Adrenal gland (tissue), 12 donors: ENCODE measurements around the gene ASB6. TPM values are rescaled to one million over a fixed set of nuclear protein-coding genes. Genes with fewer than 3 reads are reported as not detected.
A peak's percentile ranks its signal among the peaks of the same experiment; 100 is the strongest.

Experiments used
- DNase-seq, 7 donors: peaks; one replicate each; pipeline ENCODE4 v3.0.0-alpha.2; 2019 to 2020
- H3K27ac ChIP-seq, 5 donors: fragments of 200-600 bp; sonication (generic) in 4 of 5; 1 replicate in 3 of 5; 2 replicates in 2 of 5; pipeline versions ENCODE4 v1.5.1 to v1.8.0; 2016 to 2020; ENCODE audit warnings: mild to moderate bottlenecking in 1 of 5
- H3K27me3 ChIP-seq: fragments of 200-600 bp; 2 replicates; pipeline ENCODE4 v1.8.0; 2021
- H3K36me3 ChIP-seq, 2 donors: fragments of 200-600 bp; replicated peaks in 1 of 2; 1 replicate in 1 of 2; 2 replicates in 1 of 2; pipeline versions ENCODE4 v1.5.1 to v1.8.0; 2018 to 2022
- H3K4me1 ChIP-seq, 2 donors: fragments of 200-600 bp; replicated peaks in 1 of 2; 1 replicate in 1 of 2; 2 replicates in 1 of 2; pipeline versions ENCODE4 v1.5.1 to v1.8.0; 2018 to 2021
- H3K4me3 ChIP-seq, 4 donors: fragments of 200-600 bp; sonication (generic) in 3 of 4; one replicate each; pipeline ENCODE4 v1.5.1; 2016 to 2018
- H3K9me3 ChIP-seq, 3 donors: fragments of 200-600 bp; sonication (generic) in 1 of 3; replicated peaks in 1 of 3; 1 replicate in 2 of 3; 2 replicates in 1 of 3; pipeline versions ENCODE4 v1.5.1 to v1.8.0; 2016 to 2021
- POLR2A ChIP-seq, 2 donors: fragments of 450-650 bp; IDR thresholded peaks; one replicate each; pipeline ENCODE4 v1.6.1; 2017; ENCODE audit warnings: antibody characterized with exemption in 2 of 2, mild to moderate bottlenecking in 2 of 2, moderate library complexity in 1 of 2
- WGBS, 4 donors: extraction: QIAGEN DNeasy Blood & Tissue Kit in 2 of 4; methylation state at CpG; one replicate each; pipeline versions ENCODE4 v1.1.5 to v1.1.7; 2013 to 2017; 5-methylcytosine and 5-hydroxymethylcytosine counted together
- intact Hi-C, 2 donors: fragments of 100-400 bp; cut with DNase I; formaldehyde crosslinking; loops; one replicate each; pipeline versions ENCODE4 v1.14.1 to v1.15.0; 2022 to 2023
- polyA plus RNA-seq, 3 donors: library from polyadenylated mRNA; stranded (reverse); fragments of 200-250 nt in 2 of 3; fragments of 350-450 nt in 1 of 3; fragmentation: Illumina TruSeq in 1 of 3; extraction: RNeasy Lipid Tissue Mini Kit (QIAGEN cat#74804) in 1 of 3; gene quantifications; one replicate each; pipeline ENCODE4 v1.2.3, GENCODE V29; 2013 to 2014
- total RNA-seq, 9 donors: library from RNA; depleted of rRNA in 4 of 9; stranded (reverse); fragments of >200 nt in 4 of 9; fragments of 120-200 nt in 1 of 9; fragmentation: NEBNext Ultra II Directional in 1 of 9; extraction: Animal tissue kit (Norgen Biotek cat#: 25700) in 1 of 9; gene quantifications; one replicate each; pipeline versions ENCODE4 v1.1.0 to v1.2.4, GENCODE V29; 2013 to 2023
- TF ChIP-seq, protein P1 (sequence below), 6 experiments: fragments of 450-650 bp in 4 of 6; fragments of 200-600 bp in 2 of 6; sonication (generic) in 1 of 6; IDR thresholded peaks; 1 replicate in 5 of 6; 2 replicates in 1 of 6; pipeline versions ENCODE4 v1.5.1 to v1.8.0; 2016 to 2021; ENCODE audit warnings: antibody characterized with exemption in 6 of 6, mild to moderate bottlenecking in 2 of 6, moderate library complexity in 1 of 6
- donor health status: healthy with polysubstance abuse.
- donor health status: Bipolar disorder and iron deficiency.
- donor health status: DM: yes; HTN: yes; CAD: no.
- donor health status: DM: no; HTN: no; CAD: no.
- donor health status: DM: no; HTN: no; CAD: no.
- donor health status: DM: yes; HTN: yes; CAD: no.

Gene ASB6
- total and polyA plus RNA-seq, 12 donors, result 10.0 to 34.2 (median 26.8) TPM

DNA sequence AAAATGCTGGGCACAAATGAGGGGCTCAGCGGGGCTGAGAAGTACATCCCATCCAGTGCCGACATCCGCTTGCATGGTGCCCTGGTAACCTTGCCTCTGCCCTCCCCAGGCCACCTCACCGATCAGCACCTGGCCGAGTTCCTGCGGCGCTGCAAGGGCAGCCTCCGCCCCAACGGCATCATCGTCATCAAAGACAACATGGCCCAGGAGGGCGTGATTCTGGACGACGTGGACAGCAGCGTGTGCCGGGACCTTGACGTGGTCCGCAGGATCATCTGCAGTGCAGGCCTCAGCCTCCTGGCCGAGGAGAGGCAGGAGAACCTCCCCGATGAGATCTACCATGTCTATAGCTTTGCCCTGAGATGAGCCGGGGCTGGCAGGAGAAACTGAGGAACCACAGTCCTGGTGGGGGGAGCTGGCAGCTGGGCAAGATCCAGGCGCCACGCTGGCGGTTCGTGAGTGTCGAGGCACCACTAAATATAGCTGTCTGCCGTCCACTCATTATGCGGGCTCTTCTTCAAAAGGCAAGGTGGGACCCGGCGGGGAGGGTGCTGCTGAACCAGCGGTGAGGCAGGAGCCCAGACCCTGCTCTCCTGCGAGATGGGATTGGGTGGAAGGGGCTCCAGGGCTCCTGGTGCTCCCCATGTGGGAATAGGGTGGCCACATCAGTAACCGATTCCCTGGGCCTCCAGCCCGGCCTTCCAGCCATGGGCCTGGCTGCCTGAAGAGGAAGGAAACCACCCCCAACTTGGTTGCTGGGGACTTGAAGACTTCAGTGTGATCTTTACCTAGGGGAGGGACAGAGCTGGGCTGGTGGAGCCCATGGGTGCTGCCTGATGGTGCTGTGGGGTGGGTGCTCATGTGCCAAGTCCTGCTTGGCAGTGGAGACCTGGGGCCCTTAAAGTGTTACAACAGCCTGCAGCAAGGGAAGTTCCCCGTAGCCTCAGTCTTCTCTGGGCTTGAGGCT is 6.6 kb downstream of the ASB6 start:
- Histone ChIP-seq H3K36me3 (peaks cover 0 to 67% of the 10 kb centered on the region in 2 donors), H3K9me3 (no peaks in the 10 kb centered on the region)
- 77 to 85% (median 84%) methylated on average over 30 to 34 of the region's 34 CpGs for WGBS, 4 donors

DNA sequence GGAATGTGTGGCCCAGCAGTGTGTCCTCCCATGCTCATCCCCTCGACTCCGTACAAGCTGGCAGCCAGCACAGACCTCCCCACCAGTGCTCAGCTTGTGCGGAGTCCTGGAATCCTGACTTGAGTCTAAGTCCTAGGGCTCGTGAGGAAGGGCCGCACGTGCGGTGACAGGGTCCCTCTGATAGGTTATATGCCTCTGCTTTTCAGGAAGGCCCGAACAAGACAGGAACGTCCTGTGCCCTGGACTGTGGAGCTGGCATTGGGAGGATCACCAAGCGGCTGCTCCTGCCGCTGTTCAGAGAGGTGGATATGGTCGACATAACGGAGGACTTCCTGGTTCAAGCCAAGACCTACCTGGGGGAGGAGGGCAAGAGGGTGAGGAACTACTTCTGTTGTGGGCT is 8.1 kb downstream of the ASB6 start:
- WGBS, 4 donors, result 76 to 91% (median 82%) methylated on average over 4 to 13 of the region's 13 CpGs
- H3K27ac ChIP-seq, result no peak overlapping the region
- no peak overlapping the region for H3K4me3 ChIP-seq
- no peak for TF ChIP-seq POLR2A (IDR thresholded peaks at IDR 0.05)
- TF ChIP-seq, protein P1, sequence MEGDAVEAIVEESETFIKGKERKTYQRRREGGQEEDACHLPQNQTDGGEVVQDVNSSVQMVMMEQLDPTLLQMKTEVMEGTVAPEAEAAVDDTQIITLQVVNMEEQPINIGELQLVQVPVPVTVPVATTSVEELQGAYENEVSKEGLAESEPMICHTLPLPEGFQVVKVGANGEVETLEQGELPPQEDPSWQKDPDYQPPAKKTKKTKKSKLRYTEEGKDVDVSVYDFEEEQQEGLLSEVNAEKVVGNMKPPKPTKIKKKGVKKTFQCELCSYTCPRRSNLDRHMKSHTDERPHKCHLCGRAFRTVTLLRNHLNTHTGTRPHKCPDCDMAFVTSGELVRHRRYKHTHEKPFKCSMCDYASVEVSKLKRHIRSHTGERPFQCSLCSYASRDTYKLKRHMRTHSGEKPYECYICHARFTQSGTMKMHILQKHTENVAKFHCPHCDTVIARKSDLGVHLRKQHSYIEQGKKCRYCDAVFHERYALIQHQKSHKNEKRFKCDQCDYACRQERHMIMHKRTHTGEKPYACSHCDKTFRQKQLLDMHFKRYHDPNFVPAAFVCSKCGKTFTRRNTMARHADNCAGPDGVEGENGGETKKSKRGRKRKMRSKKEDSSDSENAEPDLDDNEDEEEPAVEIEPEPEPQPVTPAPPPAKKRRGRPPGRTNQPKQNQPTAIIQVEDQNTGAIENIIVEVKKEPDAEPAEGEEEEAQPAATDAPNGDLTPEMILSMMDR (IDR thresholded peaks at IDR 0.05), result no peak
- DNase-seq, result peak in 1 of 7 donors; percentile 6
- peaks cover 0 to 61% of the 10 kb centered on the region in 2 donors for H3K36me3 ChIP-seq
- no peaks in the 10 kb centered on the region for H3K9me3 ChIP-seq
- H3K4me1 ChIP-seq, result peaks cover 16 to 31% of the 10 kb centered on the region in 2 donors
- intact Hi-C loops, result no loop called here
- no peaks in the 10 kb centered on the region for H3K27me3 ChIP-seq

More for the DNA sequence above, 6.6 kb downstream of the ASB6 start:
- H3K27ac ChIP-seq, result peak overlapping the region in 1 of 5 donors; percentile 8
- DNase-seq, result peak in 2 of 7 donors; percentile 9 to 16
- intact Hi-C loops, result no loop called here
- no peak for TF ChIP-seq POLR2A (IDR thresholded peaks at IDR 0.05)
- TF ChIP-seq, protein P1 (IDR thresholded peaks at IDR 0.05), result no peak
- H3K4me1 ChIP-seq, result peaks cover 15 to 30% of the 10 kb centered on the region in 2 donors
- no peak overlapping the region for H3K4me3 ChIP-seq
- no peaks in the 10 kb centered on the region for H3K27me3 ChIP-seq

DNA sequence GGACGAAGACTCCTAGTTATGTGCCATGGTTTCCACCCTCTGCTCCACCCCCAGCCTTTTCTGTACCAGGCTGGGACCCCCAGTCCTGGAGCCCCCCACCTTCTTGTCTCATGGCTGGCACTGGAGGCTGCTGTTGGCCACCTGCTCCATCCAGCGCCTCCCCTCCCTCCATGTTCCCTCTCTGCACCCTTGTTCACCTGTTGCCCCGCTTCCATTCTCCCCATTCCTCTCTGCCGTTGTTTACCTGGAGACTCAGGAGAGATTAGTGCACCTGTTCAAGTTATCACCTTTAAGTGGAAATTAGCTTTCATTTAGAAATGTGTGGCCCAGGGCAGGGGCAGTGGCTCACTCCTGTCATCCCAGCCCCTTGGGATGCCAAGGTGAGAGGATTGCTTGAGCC is 8.7 kb downstream of the ASB6 start:
- 84 to 98% (median 94%) methylated on average over 4 of the region's 4 CpGs for WGBS, 4 donors
- H3K27ac ChIP-seq, result peak overlapping the region in 2 of 5 donors; percentile 0 to 8
- H3K4me1 ChIP-seq, result peaks cover 23 to 38% of the 10 kb centered on the region in 2 donors
- TF ChIP-seq, protein P1 (IDR thresholded peaks at IDR 0.05), result no peak
- no peak for TF ChIP-seq POLR2A (IDR thresholded peaks at IDR 0.05)
- intact Hi-C loops, result no loop called here
- DNase-seq, result no peak
- no peaks in the 10 kb centered on the region for H3K9me3 ChIP-seq
- H3K4me3 ChIP-seq, result no peak overlapping the region
- H3K27me3 ChIP-seq, result no peaks in the 10 kb centered on the region
- H3K36me3 ChIP-seq, result peaks cover 0 to 54% of the 10 kb centered on the region in 2 donors

DNA sequence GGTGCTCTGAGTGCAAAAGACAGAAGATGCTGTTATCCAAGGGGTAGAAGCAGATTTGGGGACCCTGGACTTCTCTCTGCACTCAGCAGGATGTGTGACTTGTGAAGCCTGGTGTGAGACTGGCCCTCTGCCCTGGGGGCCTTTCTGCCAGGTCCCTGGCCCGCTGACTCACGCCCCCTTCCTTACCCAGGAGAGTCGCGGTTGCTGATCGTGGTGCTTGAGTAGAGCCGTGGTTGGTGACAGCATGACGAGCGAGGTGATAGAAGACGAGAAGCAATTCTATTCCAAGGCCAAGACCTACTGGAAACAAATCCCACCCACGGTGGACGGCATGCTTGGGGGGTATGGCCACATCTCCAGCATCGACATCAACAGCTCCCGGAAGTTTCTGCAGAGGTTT is 9.5 kb downstream of the ASB6 start:
- Histone ChIP-seq H3K27ac (peak overlapping the region in 1 of 5 donors; percentile 95), H3K27me3 (no peaks in the 10 kb centered on the region), H3K4me1 (peaks cover 30 to 45% of the 10 kb centered on the region in 2 donors), H3K4me3 (no peak overlapping the region), H3K36me3 (peaks cover 0 to 47% of the 10 kb centered on the region in 2 donors), H3K9me3 (no peaks in the 10 kb centered on the region)
- 27 to 66% (median 60%) methylated on average over 5 to 13 of the region's 13 CpGs for WGBS, 4 donors
- intact Hi-C loops, result no loop called here
- DNase-seq, result peak in 4 of 7 donors; percentile 43 to 62 (median 58)
- TF ChIP-seq, protein P1 (IDR thresholded peaks at IDR 0.05), result no peak
- TF ChIP-seq POLR2A (IDR thresholded peaks at IDR 0.05), result no peak
